GM23338 (cell line): ENCODE data around the gene NIPAL1. TPM values are rescaled to one million over a fixed set of nuclear protein-coding genes. Genes with fewer than 3 reads are reported as not detected.

Experiments used
- ATAC-seq: fragments of 200-7000 bp; cut with Tn5 transposase; 3 replicates; pipeline ENCODE4 v1.9.1; 2020
- DNase-seq: peaks from one replicate; pipeline ENCODE4 v3.0.0-alpha.2; 2015; ENCODE audit warnings: low spot score
- H2AFZ ChIP-seq: fragments of 200-600 bp; sonication (generic); 2 replicates; pipeline ENCODE4 v1.8.0; 2016; ENCODE audit warnings: antibody characterized with exemption, mild to moderate bottlenecking, moderate library complexity
- H3F3A ChIP-seq: fragments of 200-600 bp; sonication (generic); replicated peaks from 2 replicates; pipeline ENCODE4 v1.8.0; 2017; ENCODE audit warnings: antibody characterized with exemption, mixed run types, low read depth
- H3K27ac ChIP-seq: fragments of 200-600 bp; sonication (generic); 2 replicates; pipeline ENCODE4 v1.6.1; 2016; ENCODE audit warnings: low read depth
- H3K27me3 ChIP-seq: fragments of 200-600 bp; sonication (generic); 2 replicates; pipeline ENCODE4 v1.8.0; 2016; ENCODE audit warnings: mild to moderate bottlenecking, mixed run types, moderate library complexity; ENCODE audit not compliant: insufficient read depth
- H3K36me3 ChIP-seq: fragments of 200-600 bp; sonication (generic); 2 replicates; pipeline ENCODE4 v1.8.0; 2016; ENCODE audit warnings: mild to moderate bottlenecking; ENCODE audit not compliant: insufficient read depth
- H3K4me1 ChIP-seq: fragments of 200-600 bp; sonication (generic); 2 replicates; pipeline ENCODE4 v1.8.0; 2016; ENCODE audit warnings: mild to moderate bottlenecking, moderate library complexity; ENCODE audit not compliant: insufficient read depth
- H3K4me2 ChIP-seq: fragments of 200-600 bp; sonication (generic); 2 replicates; pipeline ENCODE4 v1.7.1; 2017; ENCODE audit warnings: mixed run types
- H3K4me3 ChIP-seq: fragments of 200-600 bp; sonication (generic); 2 replicates; pipeline ENCODE4 v1.6.1; 2016; ENCODE audit warnings: mixed run types
- H3K79me2 ChIP-seq: fragments of 200-600 bp; sonication (generic); replicated peaks from 2 replicates; pipeline ENCODE4 v1.8.0; 2017; ENCODE audit warnings: mild to moderate bottlenecking; ENCODE audit not compliant: insufficient read depth
- H3K9me2 ChIP-seq: fragments of 200-600 bp; sonication (generic); 2 replicates; pipeline ENCODE4 v1.8.0; 2017; ENCODE audit not compliant: insufficient read depth
- H4K20me1 ChIP-seq: fragments of 200-600 bp; sonication (generic); replicated peaks from 2 replicates; pipeline ENCODE4 v1.8.0; 2017; ENCODE audit warnings: mild to moderate bottlenecking; ENCODE audit not compliant: insufficient read depth
- H3K27ac Mint-ChIP-seq: 2 replicates; pipeline ENCODE4 v1.8.0; 2020; ENCODE audit warnings: inconsistent platforms, mild to moderate bottlenecking, moderate library complexity, mixed read lengths
- H3K27me3 Mint-ChIP-seq: 3 replicates; pipeline ENCODE4 v1.8.0; 2022; ENCODE audit warnings: low read depth, mild to moderate bottlenecking, moderate library complexity, mixed read lengths, inconsistent platforms; ENCODE audit not compliant: insufficient read depth, poor library complexity
- H3K36me3 Mint-ChIP-seq: 3 replicates; pipeline ENCODE4 v1.8.0; 2021; ENCODE audit warnings: low read depth, mild to moderate bottlenecking, inconsistent platforms, moderate library complexity, mixed read lengths
- H3K4me1 Mint-ChIP-seq: 3 replicates; pipeline ENCODE4 v1.8.0; 2020; ENCODE audit warnings: mild to moderate bottlenecking, inconsistent platforms, mixed read lengths
- H3K4me3 Mint-ChIP-seq: 3 replicates; pipeline ENCODE4 v1.8.0; 2021; ENCODE audit warnings: moderate library complexity, mild to moderate bottlenecking, inconsistent platforms, mixed read lengths
- H3K9me3 Mint-ChIP-seq: 3 replicates; pipeline ENCODE4 v1.8.0; 2020; ENCODE audit warnings: moderate library complexity, mild to moderate bottlenecking, inconsistent platforms, mixed read lengths
- CREB1 ChIP-seq: fragments of 250-450 bp; sonication (Bioruptor Pico); IDR thresholded peaks from 2 replicates; pipeline ENCODE4 v1.5.0; 2020; ENCODE audit warnings: low read depth, mild to moderate bottlenecking, moderate library complexity
- EZH2 ChIP-seq: fragments of 200-600 bp; sonication (generic); IDR thresholded peaks from one replicate; pipeline ENCODE4 v1.8.0; 2017; ENCODE audit warnings: antibody characterized with exemption, mild to moderate bottlenecking, low read depth; ENCODE audit not compliant: unreplicated experiment
- EZH2phosphoT487 ChIP-seq: fragments of 200-600 bp; sonication (generic); IDR thresholded peaks from one replicate; pipeline ENCODE4 v1.8.1; 2018; ENCODE audit warnings: antibody characterized with exemption; ENCODE audit not compliant: unreplicated experiment
- JUNB ChIP-seq: IDR thresholded peaks from one replicate; pipeline ENCODE4 v1.6.1; 2016; ENCODE audit warnings: antibody characterized with exemption; ENCODE audit not compliant: unreplicated experiment
- NANOG ChIP-seq: IDR thresholded peaks from 2 replicates; pipeline ENCODE4 v1.6.1; 2016; ENCODE audit warnings: antibody characterized with exemption, borderline replicate concordance
- POLR2AphosphoS5 ChIP-seq: IDR thresholded peaks from 2 replicates; pipeline ENCODE4 v1.6.1; 2016; ENCODE audit warnings: antibody characterized with exemption, low read depth
- STAT1 ChIP-seq: IDR thresholded peaks from one replicate; pipeline ENCODE4 v1.6.1; 2016; ENCODE audit warnings: antibody characterized with exemption; ENCODE audit not compliant: unreplicated experiment
- ZNF114 ChIP-seq: fragments of 250-450 bp; sonication (Bioruptor Pico); IDR thresholded peaks from 2 replicates; pipeline ENCODE4 v1.5.0; 2020; ENCODE audit warnings: mild to moderate bottlenecking, moderate library complexity
- long read RNA-seq: library from polyadenylated mRNA; unstranded; transcript quantifications from one replicate; pipeline ENCODE4 v2.0.0, GENCODE V29; 2020; ENCODE audit not compliant: unreplicated experiment
- polyA plus RNA-seq: library from polyadenylated mRNA; unstranded; fragments of >200 nt; fragmentation: Nextera tagmentation; extraction: Ambion mirVana; gene quantifications from 2 replicates; pipeline ENCODE4 v1.2.1, GENCODE V29; 2016
- total RNA-seq: library from RNA; depleted of rRNA; stranded (reverse); fragments of >200 nt; shearing (Covaris generic); gene quantifications from 2 replicates; pipeline ENCODE4 v1.2.3, GENCODE V29; 2014; rRNA removed
- TF ChIP-seq, protein P1 (sequence below): fragments of 250-450 bp; sonication (Bioruptor Pico); IDR thresholded peaks from 2 replicates; pipeline ENCODE4 v1.5.0; 2020; ENCODE audit warnings: mild to moderate bottlenecking, moderate library complexity
- TF ChIP-seq, protein P2 (sequence below), 2 experiments: fragments of 200-600 bp in 1 of 2; sonication (generic) in 1 of 2; conservative IDR thresholded peaks; 2 replicates each; pipeline versions ENCODE4 v1.5.1 to v1.6.1; 2016 to 2017; ENCODE audit warnings: antibody characterized with exemption in 2 of 2, low read depth in 2 of 2, mild to moderate bottlenecking in 2 of 2, moderate library complexity in 1 of 2
- TF ChIP-seq, protein P3 (sequence below): IDR thresholded peaks from 2 replicates; pipeline ENCODE4 v1.6.1; 2016; ENCODE audit warnings: antibody characterized with exemption
- TF ChIP-seq, protein P4 (sequence below): IDR thresholded peaks from one replicate; pipeline ENCODE4 v1.6.1; 2018; ENCODE audit warnings: antibody characterized with exemption; ENCODE audit not compliant: unreplicated experiment

NIPAL1 gene
- 8.2 and 9.2 TPM in 2 replicates for total RNA-seq
- polyA plus RNA-seq: 4.5 and 5.3 TPM in 2 replicates
- long read RNA-seq, full-length matches to known transcripts: 2 of 3 reads
- long read RNA-seq, partial matches to known transcripts: 0 of 3 reads
- long read RNA-seq, other reads (novel, unspliced or antisense): 1 of 3 reads

DNA sequence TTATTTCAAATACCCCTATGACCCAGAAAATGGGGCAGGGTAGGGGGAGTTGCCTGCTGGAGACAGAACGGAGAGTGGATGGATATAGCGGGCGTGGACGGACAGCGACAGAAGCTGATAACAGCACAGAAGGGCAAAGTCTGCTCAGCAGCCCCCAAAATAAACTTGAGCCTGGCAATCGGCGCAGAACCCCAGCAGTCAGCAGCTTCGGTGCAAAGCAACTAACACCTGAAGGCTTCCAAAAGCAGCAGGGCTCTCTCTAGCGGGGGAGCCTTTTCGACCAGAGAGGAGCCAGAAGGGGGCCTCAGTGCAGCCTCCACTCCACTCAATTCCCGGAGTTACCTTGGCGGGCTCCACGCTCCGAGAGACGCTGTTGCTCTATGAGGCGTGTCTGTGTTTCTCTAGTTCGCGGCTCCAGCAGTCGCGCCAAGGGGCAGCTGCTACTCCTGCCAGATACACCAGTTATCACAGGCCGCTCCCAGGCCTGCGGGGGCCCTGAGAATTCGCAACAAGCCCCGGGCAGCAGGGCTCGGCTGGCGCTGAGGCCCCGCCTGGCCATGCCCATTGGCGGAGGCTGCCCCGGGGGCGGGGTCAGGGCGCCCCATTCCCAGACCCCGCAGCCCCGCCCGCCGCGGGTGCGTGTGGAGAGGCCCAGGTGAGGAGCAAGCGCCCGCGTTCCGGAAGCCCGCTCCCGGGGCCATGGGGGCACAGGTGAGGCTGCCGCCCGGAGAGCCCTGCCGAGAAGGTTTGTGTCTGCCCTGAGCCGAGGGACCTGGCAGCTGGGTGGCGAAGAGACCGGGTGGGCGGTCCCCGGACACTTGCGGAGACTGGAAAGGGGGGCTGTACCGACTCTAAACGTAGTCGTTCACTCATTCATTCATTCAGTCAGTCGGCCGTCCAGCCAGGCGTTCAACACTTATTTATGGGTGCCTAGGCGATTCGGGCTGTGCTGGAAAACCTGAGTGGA lies at the start of gene NIPAL1, which contains the start of gene CNGA1:
Gene NIPAL1 (plus strand): TSS at position 632 of the 967 bp plus-strand sequence. CDS start 68 bp downstream, at position 700.
Gene CNGA1 (minus strand): TSS at position 541 of the 967 bp plus-strand sequence. CDS start 63,992 bp downstream, outside the sequence.
- Histone ChIP-seq H3F3A (peaks cover 5% of the 10 kb centered on the region; the same call in 1 of the 2 replicates), H3K27me3 (peaks cover 17% of the 10 kb centered on the region), H3K27ac (peak within 1 kb of the TSS; percentile 89), H3K79me2 (peaks cover 24% of the 10 kb centered on the region), H2AFZ (peak within 1 kb of the TSS; percentile 99), H3K9me2 (peaks cover 8% of the 10 kb centered on the region; the same call in 1 of the 2 replicates), H3K4me1 (peaks cover 19% of the 10 kb centered on the region; the same call in 1 of the 2 replicates), H3K4me3 (peak within 1 kb of the TSS; percentile 97), H3K36me3 (no peaks in the 10 kb centered on the region), H4K20me1 (peaks cover 7% of the 10 kb centered on the region), H3K4me2 (peak within 1 kb of the TSS; percentile 98)
- peak within 1 kb of the TSS; percentile 56; the same call in 1 of the 2 replicates for H3K27ac Mint-ChIP-seq
- ATAC-seq (peak; percentile 94), DNase-seq (peak; percentile 96)
- H3K27me3 Mint-ChIP-seq: peaks cover 13% of the 10 kb centered on the region
- H3K36me3 Mint-ChIP-seq: peaks cover 18% of the 10 kb centered on the region
- H3K4me3 Mint-ChIP-seq: peak within 1 kb of the TSS; percentile 92
- H3K9me3 Mint-ChIP-seq: peaks cover 9% of the 10 kb centered on the region
- H3K4me1 Mint-ChIP-seq: peaks cover 18% of the 10 kb centered on the region
- TF ChIP-seq, protein P1, sequence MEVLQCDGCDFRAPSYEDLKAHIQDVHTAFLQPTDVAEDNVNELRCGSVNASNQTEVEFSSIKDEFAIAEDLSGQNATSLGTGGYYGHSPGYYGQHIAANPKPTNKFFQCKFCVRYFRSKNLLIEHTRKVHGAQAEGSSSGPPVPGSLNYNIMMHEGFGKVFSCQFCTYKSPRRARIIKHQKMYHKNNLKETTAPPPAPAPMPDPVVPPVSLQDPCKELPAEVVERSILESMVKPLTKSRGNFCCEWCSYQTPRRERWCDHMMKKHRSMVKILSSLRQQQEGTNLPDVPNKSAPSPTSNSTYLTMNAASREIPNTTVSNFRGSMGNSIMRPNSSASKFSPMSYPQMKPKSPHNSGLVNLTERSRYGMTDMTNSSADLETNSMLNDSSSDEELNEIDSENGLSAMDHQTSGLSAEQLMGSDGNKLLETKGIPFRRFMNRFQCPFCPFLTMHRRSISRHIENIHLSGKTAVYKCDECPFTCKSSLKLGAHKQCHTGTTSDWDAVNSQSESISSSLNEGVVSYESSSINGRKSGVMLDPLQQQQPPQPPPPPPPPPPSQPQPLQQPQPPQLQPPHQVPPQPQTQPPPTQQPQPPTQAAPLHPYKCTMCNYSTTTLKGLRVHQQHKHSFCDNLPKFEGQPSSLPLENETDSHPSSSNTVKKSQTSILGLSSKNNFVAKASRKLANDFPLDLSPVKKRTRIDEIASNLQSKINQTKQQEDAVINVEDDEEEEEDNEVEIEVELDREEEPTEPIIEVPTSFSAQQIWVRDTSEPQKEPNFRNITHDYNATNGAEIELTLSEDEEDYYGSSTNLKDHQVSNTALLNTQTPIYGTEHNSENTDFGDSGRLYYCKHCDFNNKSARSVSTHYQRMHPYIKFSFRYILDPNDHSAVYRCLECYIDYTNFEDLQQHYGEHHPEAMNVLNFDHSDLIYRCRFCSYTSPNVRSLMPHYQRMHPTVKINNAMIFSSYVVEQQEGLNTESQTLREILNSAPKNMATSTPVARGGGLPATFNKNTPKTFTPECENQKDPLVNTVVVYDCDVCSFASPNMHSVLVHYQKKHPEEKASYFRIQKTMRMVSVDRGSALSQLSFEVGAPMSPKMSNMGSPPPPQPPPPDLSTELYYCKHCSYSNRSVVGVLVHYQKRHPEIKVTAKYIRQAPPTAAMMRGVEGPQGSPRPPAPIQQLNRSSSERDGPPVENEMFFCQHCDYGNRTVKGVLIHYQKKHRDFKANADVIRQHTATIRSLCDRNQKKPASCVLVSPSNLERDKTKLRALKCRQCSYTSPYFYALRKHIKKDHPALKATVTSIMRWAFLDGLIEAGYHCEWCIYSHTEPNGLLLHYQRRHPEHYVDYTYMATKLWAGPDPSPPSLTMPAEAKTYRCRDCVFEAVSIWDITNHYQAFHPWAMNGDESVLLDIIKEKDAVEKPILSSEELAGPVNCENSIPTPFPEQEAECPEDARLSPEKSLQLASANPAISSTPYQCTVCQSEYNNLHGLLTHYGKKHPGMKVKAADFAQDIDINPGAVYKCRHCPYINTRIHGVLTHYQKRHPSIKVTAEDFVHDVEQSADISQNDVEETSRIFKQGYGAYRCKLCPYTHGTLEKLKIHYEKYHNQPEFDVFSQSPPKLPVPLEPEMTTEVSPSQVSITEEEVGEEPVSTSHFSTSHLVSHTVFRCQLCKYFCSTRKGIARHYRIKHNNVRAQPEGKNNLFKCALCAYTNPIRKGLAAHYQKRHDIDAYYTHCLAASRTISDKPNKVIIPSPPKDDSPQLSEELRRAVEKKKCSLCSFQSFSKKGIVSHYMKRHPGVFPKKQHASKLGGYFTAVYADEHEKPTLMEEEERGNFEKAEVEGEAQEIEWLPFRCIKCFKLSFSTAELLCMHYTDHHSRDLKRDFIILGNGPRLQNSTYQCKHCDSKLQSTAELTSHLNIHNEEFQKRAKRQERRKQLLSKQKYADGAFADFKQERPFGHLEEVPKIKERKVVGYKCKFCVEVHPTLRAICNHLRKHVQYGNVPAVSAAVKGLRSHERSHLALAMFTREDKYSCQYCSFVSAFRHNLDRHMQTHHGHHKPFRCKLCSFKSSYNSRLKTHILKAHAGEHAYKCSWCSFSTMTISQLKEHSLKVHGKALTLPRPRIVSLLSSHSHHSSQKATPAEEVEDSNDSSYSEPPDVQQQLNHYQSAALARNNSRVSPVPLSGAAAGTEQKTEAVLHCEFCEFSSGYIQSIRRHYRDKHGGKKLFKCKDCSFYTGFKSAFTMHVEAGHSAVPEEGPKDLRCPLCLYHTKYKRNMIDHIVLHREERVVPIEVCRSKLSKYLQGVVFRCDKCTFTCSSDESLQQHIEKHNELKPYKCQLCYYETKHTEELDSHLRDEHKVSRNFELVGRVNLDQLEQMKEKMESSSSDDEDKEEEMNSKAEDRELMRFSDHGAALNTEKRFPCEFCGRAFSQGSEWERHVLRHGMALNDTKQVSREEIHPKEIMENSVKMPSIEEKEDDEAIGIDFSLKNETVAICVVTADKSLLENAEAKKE (CRISPR knock-in tag): no peak
- peak; percentile 35 for TF ChIP-seq CREB1 (CRISPR knock-in tag)
- TF ChIP-seq, protein P2, sequence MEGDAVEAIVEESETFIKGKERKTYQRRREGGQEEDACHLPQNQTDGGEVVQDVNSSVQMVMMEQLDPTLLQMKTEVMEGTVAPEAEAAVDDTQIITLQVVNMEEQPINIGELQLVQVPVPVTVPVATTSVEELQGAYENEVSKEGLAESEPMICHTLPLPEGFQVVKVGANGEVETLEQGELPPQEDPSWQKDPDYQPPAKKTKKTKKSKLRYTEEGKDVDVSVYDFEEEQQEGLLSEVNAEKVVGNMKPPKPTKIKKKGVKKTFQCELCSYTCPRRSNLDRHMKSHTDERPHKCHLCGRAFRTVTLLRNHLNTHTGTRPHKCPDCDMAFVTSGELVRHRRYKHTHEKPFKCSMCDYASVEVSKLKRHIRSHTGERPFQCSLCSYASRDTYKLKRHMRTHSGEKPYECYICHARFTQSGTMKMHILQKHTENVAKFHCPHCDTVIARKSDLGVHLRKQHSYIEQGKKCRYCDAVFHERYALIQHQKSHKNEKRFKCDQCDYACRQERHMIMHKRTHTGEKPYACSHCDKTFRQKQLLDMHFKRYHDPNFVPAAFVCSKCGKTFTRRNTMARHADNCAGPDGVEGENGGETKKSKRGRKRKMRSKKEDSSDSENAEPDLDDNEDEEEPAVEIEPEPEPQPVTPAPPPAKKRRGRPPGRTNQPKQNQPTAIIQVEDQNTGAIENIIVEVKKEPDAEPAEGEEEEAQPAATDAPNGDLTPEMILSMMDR (conservative IDR thresholded peaks at IDR 0.05; ENCODE audit: low read depth in 2 of 2): peak; percentile 34 to 57
- TF ChIP-seq, protein P3, sequence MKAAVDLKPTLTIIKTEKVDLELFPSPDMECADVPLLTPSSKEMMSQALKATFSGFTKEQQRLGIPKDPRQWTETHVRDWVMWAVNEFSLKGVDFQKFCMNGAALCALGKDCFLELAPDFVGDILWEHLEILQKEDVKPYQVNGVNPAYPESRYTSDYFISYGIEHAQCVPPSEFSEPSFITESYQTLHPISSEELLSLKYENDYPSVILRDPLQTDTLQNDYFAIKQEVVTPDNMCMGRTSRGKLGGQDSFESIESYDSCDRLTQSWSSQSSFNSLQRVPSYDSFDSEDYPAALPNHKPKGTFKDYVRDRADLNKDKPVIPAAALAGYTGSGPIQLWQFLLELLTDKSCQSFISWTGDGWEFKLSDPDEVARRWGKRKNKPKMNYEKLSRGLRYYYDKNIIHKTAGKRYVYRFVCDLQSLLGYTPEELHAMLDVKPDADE: no peak
- no peak for TF ChIP-seq JUNB
- TF ChIP-seq EZH2: no peak
- TF ChIP-seq, protein P4, sequence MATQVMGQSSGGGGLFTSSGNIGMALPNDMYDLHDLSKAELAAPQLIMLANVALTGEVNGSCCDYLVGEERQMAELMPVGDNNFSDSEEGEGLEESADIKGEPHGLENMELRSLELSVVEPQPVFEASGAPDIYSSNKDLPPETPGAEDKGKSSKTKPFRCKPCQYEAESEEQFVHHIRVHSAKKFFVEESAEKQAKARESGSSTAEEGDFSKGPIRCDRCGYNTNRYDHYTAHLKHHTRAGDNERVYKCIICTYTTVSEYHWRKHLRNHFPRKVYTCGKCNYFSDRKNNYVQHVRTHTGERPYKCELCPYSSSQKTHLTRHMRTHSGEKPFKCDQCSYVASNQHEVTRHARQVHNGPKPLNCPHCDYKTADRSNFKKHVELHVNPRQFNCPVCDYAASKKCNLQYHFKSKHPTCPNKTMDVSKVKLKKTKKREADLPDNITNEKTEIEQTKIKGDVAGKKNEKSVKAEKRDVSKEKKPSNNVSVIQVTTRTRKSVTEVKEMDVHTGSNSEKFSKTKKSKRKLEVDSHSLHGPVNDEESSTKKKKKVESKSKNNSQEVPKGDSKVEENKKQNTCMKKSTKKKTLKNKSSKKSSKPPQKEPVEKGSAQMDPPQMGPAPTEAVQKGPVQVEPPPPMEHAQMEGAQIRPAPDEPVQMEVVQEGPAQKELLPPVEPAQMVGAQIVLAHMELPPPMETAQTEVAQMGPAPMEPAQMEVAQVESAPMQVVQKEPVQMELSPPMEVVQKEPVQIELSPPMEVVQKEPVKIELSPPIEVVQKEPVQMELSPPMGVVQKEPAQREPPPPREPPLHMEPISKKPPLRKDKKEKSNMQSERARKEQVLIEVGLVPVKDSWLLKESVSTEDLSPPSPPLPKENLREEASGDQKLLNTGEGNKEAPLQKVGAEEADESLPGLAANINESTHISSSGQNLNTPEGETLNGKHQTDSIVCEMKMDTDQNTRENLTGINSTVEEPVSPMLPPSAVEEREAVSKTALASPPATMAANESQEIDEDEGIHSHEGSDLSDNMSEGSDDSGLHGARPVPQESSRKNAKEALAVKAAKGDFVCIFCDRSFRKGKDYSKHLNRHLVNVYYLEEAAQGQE: no peak
- no peak for TF ChIP-seq NANOG
- peak; percentile 80 for TF ChIP-seq POLR2AphosphoS5
- no peak for TF ChIP-seq STAT1
- no peak for TF ChIP-seq ZNF114
- no peak for TF ChIP-seq EZH2phosphoT487
